DMS53 treated with DMSO at 0.1 percent for 48 hours (cell line): ENCODE data around the gene DCDC2.
"Not testable (repeated sequence)": the region's sequence is repeated elsewhere in the genome, so short reads cannot be mapped to it uniquely, and the experiment has no call there.

Experiments
- DNase-seq: peaks from one replicate; lab custom pipeline; 2025; ENCODE audit not compliant: unreplicated experiment; lab: John Stamatoyannopoulos, UW

The DCDC2 gene

DNA sequence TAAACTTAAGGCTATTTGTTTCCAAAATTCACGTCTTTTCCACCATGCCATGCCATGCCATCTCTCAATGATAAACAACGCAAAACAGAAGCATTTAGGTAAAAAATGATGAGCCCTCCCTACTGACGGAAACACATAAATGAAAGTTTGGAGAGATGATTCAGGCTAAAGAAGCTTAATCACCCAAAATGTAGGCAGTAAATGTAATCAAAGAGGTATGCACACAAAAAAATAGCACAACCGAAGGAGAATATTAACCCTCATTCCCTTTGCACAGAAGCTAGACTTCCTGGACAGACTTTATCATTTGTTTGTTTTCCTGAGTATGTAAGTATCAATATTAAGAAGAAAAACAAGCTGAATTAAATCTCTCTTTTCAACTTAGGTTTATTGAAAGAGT is 28.8 kb downstream of the DCDC2 start:
- no peak for DNase-seq

DNA sequence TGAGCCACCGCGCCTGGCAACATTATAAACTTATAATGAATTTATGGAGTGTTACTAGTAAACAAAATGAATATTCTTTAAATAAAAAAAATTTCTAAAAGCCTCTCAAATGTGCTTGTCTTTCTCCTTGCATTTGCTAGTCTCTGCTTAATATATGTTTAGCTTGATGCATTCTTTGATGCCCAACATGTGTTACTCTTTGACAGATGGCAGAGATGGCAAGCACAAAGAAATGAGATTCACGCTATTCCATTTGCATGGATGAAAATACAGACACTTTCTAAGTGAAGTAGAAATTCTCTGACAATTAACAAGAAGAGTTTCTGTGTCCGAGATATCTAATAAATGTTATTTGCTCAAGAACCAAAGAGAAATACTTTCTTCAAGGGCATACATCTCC is 30.1 kb downstream of the DCDC2 start:
- DNase-seq = no peak

DNA sequence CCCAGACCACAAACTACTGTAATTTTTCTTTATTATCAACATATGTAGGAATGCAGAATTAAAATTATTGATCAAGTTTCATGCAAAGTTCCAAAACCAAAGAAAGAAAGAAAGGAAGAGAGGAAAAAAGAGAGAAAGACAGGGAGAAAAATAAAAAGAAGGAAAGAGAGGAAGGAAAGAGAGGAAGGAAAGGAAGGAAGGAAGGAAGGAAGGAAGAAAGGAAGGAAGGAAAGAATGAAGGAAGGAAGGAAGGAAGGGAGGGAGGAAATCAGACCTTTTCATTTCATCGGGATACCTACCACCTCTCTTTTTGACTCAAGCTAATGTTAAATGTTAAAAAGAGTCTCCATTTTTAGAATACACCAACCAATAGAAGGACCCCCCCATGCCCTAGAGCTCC is 31.9 kb downstream of the DCDC2 start:
- DNase-seq = no peak

DNA sequence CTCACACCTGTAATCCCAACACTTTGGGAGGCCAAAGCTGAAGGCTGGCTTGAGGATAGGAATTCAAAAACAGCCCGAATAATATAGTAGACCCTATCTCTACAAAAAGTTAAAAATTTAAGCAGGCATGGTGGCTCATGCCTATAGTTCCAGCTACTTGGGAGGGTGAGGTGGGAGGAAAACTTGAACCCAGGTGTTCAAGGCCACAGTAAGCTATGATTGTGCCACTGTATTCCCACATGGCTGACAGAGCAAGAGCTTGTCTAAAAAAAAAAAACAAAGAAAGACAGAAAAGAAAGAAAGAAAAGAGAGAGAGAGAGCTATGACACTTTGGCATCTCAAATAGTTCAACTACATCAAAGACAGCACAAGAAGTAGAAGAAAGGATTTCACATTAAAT is 33.2 kb downstream of the DCDC2 start:
- DNase-seq = no peak

DNA sequence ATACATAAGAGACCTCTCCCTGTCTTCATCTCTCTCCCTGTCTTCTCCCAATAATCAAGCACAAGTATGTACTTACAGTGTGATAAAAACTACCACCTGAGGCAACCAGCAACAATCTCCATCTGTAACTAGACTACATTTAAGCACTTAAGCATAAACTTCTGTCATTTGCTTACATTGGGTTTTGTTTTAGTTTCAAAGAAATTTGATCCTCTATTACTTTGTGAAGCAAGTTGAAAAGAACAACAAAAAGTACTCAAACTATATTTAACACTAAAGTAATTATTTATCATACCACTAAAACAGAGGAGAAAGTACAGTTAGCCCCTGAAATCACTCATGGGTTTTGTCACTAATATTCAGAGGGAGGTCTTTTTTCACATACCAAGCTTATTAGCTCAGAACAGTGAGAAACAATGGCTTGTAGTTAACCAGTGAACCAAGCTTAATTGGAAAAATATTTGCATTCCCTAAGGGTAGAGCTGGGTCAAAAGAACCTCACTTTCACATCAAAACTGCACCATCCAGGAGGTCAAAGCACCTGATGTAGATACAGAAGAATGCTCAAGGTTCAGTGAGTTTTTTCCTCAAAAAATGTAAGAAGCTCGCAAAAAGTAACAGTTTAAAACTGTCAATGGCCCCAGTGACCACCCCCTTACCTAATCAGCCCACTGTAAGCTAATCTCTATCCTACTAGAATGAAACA is 34.1 kb downstream of the DCDC2 start:
- no peak for DNase-seq

DNA sequence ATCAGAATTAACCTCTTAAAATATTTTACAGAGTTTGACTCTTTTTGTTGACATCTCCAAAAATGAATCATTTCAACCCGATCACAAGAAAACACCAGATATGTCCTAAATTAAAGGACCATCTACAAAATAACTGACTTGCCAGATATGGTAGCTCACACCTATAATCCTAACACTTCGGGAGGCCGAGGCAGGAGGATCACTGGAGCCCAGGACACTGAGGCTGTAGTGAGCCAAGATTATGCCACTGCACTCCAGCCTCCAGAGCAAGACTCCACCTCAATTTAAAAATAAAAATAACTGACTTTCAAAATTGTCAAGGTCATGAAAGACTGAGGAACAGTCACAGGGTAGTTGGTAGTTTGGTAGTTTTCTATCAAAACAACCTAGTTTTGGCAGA is 34.9 kb downstream of the DCDC2 start:
- no peak for DNase-seq

DNA sequence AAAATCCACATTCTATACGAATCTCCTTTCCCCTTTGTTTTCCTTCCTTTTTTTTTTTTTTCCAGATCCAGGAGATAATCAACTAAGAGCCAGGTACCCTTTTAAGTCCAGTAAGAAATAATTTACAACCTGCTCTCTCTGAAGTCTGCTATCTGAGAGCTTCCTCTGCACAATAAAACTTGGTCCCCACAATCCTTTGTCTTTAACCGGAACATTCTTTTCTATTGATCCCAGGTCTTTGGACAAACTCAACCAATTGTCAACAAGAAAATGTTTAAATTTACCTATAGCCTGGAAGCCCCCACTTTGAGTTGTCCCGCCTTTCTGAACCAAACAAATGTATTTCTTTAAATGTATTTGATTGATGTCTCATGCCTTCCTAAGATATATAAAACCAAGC is 35.4 kb downstream of the DCDC2 start:
- DNase-seq = not testable (repeated sequence)

DNA sequence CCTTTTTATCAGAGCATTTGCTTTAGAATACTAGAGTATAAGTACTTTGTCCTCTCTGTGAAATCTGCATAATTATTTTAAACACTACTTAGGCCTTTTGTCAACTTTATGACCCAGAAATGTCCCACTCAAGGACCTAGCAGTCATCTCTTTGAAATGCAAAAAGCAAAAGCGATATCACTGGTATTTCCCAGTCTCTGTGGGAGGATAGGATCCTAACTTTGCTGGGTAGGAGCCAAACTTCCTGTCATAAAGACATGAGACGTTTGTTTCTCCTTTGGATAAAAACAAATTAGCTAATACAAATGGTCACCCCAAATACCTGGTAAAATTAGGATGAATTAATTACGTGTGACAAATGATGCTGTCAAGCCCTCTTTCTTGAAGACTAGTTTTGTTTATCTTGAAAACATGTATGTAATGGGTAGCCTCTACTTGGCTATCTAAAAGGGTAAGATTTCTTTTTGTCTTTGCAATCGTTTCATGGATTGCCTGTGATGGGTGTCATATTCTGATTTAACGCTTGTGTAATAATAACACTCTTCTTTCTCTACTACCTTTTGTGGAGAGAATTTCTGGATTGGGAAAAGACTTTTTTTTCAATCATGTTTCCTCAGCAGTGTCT is 36.2 kb downstream of the DCDC2 start:
- no peak for DNase-seq

DNA sequence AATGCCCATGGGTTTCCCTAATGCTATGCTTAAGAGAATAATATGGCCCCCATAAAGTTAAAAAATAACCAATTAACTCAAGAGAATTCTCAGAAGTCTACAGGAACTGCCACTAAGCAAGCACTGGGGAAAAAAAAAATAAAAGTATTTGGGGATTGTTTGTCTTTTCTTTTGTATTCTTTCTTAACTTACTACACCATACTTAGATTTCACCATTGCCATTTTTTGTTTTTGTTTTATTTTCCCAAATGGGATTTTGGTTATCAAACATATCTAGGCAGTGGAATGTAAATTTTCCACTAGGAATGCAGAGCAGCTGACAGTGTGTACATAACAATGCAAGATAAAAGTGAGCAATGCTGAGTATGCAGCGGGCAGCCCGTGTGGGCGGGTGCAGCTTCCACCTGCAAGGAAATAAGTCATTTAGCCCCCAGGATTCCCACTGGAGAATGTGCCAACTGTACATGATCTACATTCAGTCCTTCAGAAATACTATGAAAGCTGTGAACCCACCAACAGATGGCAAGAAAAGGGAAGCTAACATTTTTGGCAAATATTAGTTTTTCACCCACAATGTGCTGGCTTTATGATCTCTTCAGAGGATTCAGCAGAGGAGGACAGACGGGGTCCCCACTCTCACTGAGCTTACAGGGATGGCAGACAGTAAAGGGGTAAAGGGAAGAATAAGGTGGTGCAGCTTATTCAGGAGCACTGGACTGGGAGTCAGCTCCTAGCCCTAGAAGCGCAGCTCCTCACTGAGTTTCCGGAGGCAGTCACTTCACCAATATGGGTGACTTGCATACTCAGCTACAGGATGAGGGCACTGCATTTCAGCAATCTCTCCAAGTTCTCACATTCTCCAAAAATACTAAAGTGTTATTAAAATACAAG is 44.4 kb downstream of the DCDC2 start:
- DNase-seq = no peak

DNA sequence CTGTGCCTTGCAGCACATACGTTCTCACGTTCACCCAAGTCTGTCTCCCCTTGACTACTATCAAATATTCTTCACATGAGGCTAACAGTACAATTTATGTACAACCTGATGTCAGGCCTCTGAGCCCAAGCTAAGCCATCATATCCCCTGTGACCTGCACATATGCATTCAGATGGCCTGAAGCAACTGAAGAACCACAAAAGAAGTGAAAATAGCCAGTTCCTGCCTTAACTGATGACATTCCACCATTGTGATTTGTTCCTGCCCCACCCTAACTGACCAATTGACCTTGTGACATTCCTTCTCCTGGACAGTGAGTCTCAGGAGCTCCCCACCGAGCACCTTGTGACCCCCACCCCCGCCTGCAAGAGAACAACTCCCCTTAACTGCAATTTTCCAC is 46.1 kb downstream of the DCDC2 start:
- DNase-seq = not testable (repeated sequence)

DNA sequence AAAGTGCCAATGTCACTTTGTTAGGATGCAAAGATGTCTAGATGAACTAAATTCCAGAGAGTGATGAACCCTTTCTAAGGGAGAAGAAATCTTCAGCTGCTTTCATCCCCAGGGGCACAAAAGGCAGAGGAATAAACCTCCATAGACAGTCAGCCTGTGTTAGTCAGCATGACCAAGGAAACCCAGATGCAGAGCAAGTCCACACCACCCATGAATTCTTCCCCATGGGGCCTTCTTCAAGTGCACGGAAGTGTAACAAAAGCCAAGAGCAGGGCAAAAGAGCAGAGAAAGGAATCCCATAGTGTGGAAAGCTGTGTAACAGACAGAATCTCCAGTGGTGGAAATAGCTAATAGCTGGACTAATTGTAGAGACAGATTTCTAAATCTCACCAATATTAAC is 50.0 kb downstream of the DCDC2 start:
- DNase-seq = no peak

DNA sequence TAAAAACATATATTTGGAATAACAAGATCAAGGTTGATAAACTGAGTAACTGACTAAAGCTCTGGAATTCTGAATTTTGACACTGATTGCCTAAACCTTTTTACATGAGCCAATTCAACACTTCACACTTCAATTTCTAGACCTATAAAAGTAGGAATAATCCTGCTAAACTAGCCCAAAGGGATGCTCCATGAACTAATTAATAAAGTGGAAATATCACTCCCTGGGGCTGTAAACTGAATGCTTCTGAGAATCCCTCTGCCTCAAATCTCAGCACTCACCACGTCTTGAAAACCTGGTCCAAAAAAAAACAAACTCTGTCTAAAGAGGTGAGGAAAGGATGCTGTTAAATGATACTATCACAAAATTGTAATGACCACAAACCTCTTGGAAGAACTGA is 50.9 kb downstream of the DCDC2 start:
- no peak for DNase-seq

DNA sequence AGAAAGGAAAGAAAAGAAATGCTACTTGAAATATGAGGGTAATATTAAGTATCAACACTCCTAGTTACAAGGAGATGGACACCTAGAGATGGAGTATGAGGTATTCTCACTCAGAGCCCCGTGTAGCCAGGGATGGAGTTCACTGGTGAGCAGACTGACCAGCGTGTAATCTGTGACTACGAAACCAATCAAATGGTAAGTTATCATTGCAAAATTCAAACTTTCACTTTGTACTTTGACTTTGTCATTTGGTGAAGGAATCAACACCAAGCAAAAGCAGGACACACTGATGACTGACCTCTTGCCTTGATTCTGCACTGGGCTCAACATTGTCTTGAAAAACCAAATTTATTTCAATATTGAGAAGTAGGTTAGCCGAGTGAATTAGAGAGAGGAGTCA is 51.8 kb downstream of the DCDC2 start:
- no peak for DNase-seq

DNA sequence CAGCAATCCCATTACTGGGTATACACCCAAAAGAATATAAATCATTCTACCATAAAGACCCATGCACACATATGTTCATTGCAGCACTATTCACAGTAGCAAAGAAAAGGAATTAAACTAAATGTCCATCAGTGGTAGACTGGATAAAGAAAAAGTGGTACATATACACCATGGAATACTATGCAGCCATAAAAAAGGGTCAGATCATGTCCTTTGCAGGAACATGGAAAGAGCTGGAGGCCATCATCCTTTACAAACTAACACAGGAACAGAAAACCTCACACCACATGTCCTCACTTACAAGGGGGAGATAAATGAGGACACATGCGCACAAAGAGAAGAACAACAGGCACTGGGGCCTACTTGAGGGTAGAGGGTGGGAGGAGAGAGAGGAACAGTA is 60.9 kb downstream of the DCDC2 start:
- DNase-seq = no peak

DNA sequence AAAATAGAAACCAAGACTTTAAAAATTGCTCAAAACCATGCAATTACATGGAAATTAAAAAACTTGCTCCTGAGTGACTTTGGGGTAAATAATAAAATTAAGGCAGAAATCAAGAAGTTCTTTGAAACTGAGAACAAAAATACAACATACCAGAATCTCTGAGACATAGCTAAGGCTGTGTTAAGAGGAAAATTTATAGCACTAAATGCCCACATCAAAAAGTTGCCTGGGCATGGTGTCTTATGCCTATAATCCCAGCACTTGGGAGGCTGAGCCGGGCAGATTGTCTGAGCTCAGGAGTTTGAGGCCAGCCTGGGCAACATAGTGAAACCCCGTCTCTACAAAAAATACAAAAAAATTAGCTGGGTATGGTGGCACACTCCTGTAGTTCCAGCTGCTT is 64.0 kb downstream of the DCDC2 start:
- DNase-seq = not testable (repeated sequence)

DNA sequence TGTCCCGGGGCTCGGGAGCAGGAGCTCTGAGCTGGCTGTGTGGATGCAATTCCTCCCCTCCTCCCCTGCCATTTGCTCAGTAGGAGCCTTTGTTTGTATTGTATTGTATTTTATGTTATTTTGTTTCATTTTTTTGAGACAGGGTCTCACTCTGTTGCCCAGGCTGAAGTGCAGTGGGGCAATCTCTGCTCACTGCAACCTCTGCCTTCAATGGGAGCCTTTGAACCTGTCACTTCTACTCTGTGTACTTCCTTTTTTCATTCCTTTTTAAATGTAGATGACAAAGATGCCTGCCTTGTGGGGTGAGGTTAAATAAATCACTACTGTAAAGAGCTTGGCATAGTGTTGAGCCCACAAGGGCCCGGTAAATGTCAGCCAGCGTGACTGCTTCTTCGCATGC is 70.6 kb downstream of the DCDC2 start:
- DNase-seq = no peak

DNA sequence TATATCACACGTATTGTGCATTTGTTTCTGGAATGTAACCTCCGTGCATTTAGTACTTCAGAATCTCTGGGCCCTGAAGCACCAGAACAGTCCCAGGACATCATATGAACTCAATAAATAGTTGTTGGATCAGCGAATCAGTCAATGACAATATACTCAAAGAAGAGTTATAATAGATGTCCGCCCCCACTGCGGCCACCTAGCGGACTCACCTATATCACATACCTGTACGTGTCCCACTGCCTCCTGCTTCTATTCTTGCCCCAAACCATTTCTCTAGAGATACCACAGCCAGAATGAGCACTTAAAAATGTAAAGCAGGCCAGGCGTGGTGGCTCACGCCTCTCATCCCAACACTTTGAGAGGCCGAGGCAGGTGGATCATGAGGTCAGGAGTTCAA is 73.9 kb downstream of the DCDC2 start:
- DNase-seq = no peak

DNA sequence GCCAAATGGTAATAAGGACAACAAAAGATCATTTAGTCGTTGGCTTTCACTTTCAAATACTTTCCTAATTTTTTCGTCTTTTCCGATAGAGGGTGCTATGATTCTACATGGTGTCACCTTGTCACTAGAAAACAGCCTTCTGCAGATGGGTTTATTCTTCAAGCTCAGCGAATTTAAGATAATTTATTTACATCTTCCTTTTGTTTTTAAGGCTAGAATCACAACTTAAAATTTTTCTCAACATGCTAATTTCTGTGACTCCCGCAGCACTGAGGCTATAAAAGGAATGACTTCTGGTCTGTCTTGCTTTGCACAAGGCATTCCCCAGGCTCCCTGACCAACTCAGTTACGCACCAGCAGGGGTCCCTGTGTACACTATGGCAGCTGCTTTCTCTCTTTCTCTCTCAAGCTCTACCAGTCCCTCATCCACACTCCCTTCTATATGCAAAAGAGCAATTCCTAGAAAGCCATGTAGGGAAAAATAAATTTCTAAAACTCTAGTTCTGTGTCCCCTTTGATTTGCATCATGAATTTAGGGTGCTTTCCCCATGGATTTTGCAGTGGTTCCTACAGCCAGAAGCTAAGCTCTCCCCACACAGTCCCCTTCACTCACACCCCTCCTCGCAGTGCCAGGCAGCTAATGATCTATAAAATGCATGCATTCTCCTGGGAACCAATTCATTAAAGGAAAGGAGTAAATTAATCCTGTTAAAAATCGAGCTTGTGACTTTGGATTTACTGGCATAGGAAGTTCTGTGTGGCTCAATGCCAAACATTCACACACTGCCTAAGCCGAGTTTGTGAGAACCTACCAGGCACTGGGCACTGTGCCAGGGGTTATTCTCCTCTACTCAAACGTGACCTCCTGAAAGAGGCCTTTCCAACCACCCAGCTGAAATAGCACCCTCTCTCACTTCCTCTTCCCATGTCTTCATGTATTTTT is 74.5 kb downstream of the DCDC2 start:
- peak; percentile 89 for DNase-seq

DNA sequence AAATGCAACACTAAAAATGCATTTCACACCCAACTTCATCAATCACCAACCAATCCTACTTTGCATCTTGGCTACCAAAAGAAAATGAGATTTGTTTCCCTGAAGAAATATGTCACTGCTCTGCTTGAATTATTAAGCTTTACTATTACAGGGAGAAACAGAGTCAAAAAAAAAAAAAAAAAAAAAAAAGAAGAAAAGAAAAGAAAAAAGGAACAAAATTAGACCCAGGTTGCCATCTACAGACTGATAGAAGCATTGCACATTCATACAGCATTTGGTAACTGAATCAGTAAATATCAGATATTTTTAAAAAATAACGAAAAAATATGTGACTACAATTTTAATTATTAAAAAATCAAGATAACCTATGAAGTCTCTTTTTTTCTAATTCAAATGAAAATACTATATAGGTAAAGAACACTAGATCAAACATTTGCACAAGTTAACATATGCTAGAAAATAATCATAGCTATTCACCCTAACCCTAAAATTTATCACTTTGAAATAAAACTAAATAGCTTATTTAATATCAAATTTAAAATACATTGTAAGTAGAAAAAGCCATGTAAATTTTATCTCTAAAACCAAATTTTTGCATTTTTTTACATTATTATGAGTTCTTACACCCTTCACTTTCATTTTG is 83.3 kb downstream of the DCDC2 start:
- peak; percentile 15 for DNase-seq

DNA sequence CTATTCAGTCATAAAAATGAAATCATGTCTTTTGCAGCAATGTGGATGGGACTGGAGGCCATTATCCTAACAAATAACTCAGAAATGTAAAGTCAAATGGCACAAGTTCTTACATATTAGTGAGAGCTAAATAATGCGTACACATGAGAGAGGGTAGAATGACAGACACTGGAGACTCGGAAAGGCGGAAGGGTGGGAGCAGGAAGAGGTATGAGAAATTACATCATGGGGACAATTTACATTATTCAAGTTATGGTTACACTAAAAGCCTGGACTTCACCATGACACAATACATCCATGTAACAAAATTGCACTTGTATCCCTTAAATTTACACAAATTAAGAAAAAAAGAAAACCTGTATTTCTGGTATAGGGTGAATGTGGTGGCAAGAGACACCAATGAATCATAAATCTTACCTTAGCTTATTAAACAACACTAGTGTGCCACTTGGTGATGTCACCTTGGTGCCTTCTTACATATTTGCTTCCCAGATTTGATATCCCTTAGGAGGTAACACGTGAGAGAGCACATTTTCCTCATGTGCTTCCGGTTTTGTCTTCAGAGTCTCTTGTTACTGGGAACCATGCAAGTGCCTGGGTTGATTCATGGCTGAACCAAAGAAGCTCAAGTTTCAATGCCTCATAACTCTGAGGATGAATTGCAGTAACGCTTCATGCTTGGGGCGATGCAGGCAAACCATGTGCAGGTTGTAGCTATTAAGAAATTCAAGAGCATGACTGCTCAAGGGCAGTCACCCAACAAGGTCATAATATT is 84.6 kb downstream of the DCDC2 start:
- no peak for DNase-seq
